HS-27A (cell line): ENCODE measurements around the gene CACNA2D3.
"Not testable (repeated sequence)": the region's sequence is repeated elsewhere in the genome, so short reads cannot be mapped to it uniquely, and the experiment has no call there.

ENCODE experiments used
- DNase-seq: peaks from one replicate; pipeline ENCODE4 v3.0.0-alpha.2; 2012; ENCODE audit warnings: low read depth, missing footprints

Gene CACNA2D3

GRCh38 chr3:54631516-54632325, 509.4 kb downstream of the CACNA2D3 start:
- DNase-seq: no peak

DNA sequence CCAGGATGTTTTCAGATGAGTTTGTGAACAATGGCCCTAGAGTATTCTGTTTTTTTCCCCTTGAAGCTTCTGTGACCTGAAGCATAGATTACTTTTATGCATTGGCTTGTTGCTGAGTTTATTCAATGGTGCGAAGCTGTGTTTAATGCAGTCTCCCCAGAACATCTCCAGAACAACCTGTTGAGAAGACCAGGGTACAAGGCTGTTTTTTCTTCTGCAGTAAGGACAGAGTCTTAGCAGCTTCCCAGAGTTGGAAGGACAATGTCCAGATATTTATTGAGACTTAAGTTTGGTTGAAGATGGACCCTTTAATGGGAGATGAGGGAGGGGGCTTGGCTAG, 509.9 kb downstream of the CACNA2D3 start:
- no peak for DNase-seq

DNA sequence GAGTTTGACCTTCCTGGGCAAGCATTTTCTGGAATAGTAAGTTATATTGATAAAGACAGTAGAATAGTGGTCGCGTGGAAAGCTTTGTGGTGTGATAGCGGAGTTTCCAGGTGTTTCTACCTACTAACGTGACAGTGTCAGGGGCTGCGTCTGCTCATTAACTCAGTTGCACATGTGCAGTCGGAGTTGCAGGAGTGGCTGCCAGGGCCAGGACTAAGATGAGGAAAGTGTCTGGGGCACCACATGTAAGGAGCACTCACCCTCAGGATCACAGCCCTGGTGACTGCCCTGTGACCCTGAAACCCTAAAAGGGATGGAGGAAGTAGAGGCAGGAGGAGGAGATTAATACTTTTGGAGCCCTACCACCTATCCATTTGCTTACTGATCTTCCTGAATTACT, 510.5 kb downstream of the CACNA2D3 start:
- no peak for DNase-seq

GRCh38 chr3:54633444-54634121, 511.2 kb downstream of the CACNA2D3 start:
- no peak for DNase-seq

DNA sequence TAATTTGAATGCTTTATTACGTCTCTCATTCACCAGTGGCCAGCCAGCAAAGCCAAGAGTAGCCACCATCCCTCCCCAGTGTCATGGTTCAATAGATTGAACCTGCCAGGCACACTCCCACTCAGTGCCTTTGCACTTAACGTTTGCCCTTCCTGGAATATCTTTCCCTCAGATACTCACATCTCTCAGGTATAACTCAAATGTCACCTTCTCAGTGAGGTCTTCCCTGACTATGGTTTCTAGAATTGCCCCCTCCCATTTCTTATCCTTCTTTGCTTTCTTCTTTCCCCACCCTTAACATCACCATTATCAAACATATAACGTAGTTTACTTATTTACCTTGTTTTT, 511.7 kb downstream of the CACNA2D3 start:
- no peak for DNase-seq

GRCh38 chr3:54639790-54640372, 517.5 kb downstream of the CACNA2D3 start:
- DNase-seq: not testable (repeated sequence)

GRCh38 chr3:54641226-54642014, 519.1 kb downstream of the CACNA2D3 start:
- DNase-seq: no peak

DNA sequence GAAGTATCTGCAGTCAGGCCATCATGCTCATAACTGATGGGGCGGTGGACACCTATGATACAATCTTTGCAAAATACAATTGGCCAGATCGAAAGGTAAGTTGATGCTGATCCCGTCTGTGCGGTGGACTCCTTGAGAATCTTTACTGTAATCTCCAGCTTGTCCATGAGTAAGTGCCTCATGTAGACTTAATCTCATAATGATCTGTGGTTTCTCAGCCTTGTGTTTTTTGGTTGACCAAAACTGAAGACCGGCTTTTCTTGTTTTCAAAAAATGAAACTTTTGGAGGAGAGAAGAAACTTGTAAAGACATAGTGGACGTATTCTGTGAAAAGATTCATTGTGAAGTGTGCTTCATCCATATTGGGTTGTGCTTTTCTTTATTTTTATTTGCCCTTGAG, 519.8 kb downstream of the CACNA2D3 start:
- no peak for DNase-seq

GRCh38 chr3:54647721-54648120, 525.4 kb downstream of the CACNA2D3 start:
- DNase-seq: no peak

GRCh38 chr3:54649551-54649950, 527.2 kb downstream of the CACNA2D3 start:
- DNase-seq: no peak

DNA sequence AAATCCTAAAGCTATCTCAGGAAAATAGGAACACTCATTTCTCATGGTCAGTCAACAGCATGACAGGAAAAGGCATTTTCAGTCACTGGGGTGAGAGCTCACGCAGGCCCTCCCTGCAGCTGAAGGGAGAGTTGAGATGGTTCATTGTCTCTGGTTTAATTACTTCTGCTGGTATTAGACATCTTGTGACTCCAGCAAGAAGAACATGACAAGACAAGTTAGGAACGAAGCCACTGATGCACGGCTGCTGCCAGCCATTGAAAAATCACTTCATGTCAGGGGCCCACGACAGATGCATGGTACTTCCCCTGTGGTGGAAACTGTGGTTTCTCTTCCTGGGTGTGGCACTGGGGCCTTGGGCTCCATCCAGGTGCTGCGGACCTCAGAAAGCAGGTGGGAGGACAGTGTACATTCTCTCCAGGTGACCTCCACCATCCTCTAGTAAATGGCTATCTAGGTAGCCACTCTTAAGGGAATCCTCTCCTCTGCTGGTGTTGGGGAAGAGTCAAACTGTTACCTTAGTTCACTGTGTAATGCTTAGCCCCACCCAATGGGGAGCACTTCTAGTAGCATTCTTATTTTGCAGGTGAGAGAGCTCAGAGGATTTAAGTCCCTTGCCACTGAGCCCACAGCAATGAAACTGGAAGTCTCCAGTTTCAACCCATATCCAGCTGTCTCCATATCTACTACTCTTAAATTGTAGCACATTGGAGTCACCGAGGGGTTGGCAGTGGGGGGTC, 531.3 kb downstream of the CACNA2D3 start:
- no peak for DNase-seq

DNA sequence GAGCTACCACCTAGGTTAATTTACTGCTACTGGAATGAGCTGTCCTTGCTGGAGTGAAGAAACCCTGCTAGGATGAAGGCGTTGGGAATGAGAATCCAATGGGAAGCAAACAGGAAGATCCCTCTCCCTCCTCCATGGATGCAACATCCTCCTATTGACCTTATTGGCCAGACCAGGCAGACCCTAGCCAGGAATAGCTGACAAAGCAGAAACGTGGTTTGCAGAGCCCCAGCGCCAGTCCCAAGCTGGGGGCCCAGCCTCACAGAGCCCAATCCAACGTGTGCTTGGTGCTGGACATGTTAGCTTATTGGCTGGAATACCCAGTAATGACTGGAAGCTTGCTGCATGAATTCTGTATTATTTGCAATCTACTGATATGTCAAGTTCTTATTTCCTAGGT, 532.4 kb downstream of the CACNA2D3 start:
- DNase-seq: no peak

GRCh38 chr3:54659347-54659746, 537.0 kb downstream of the CACNA2D3 start:
- no peak for DNase-seq

DNA sequence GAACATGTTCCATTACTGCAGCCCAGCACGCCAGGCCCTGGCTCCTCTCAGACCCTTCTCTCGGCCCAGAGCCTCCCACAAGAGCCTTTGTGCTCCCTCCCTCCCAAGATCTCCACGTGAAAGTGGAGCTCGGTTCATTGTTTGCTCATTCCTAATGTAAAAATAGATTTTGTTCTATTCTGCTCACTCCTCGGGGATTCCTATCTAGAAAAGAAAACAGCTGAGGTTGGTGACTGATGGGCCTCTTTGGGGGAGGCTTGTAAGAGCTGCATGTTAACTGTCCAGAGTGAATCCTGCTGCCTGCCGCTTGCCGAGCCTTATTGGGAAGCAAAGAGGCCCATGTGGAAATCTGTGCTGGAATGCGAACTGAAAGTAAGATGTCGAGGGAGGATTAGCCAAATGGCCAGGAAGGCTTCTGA, 538.4 kb downstream of the CACNA2D3 start:
- DNase-seq: no peak

GRCh38 chr3:54661151-54661550, 538.8 kb downstream of the CACNA2D3 start:
- no peak for DNase-seq

GRCh38 chr3:54663501-54664011, 541.2 kb downstream of the CACNA2D3 start:
- no peak for DNase-seq

DNA sequence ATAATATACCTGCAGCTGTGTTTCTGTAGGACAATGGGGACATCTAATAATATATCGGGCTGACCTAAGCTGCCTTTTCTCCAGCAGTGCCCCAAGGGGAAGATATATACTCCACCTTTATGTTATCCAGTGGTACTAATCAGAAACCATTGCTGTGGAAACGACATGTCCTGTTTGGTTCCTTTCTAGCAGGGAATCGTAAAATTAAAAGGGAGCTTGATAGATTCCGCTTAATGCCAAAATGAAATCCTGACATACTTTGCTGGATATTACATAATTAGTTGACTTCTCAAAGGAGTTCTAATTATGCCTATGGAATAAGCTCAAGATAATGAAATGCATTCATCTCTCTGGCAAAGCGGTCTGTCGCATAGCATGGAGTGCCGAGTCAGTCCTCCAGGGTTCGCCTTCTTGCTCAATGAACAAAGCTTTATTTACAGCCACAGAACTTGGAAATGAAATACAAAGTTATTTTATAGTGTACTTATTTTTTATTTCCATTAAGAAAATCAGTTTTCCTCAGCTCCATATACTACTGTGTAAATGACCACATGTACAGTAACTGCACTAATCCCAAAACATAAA, 542.8 kb downstream of the CACNA2D3 start:
- DNase-seq: no peak

GRCh38 chr3:54668236-54668635, 545.9 kb downstream of the CACNA2D3 start:
- DNase-seq: no peak

DNA sequence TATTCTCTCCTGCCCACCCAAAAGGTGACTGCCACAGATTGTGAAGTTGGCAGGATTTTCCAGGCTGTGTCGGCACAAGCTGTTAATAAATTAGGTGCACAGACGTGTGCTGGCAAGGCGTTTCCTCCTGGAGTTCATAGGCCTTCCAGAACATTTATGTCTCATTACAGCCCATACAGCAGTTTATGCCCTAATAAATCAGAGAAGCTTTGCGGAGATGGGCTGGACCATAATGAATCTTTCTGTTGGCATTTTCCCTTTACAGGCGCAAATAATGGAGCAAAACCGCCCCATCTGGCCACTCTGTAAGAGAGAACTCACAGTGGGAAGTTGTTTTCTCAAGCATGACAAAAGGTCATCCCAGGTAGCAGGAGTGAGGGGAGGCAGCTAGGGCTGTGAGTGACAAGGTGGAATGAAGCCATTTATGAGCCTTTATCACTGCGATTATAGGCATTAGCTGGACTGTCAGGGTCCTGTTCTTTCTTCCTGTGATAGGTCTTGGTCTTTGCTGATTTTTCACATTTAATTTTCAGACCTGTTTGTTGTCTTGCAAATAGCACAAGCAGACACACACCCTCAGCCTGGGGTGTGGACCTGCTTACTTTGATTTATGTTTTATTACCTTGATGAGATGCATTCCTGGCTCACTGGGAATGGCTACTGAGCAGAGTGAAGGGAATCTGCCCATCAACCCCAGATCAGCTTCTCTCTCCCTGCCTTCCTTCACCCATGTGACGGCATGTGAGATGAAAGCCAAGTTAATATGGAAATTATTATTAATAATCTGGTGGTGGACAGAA, 548.0 kb downstream of the CACNA2D3 start:
- no peak for DNase-seq

- DNase-seq: no peak
These were observed 549.2 kb downstream of the CACNA2D3 start for GRCh38 chr3:54671511-54671910.
